Epithelial cell of esophagus (primary cell): ENCODE data around the gene ASB16.

Experiments
- DNase-seq: peaks from one replicate; pipeline ENCODE4 v3.0.0; 2010; ENCODE audit warnings: low read depth
- H3K4me3 ChIP-seq: 2 replicates; pipeline ENCODE4 v1.5.1; 2011; ENCODE audit warnings: mild to moderate bottlenecking, low read length, control low read depth
- TF ChIP-seq, protein P1 (sequence below): IDR thresholded peaks from 2 replicates; pipeline ENCODE4 v1.5.1; 2011; ENCODE audit warnings: low read depth, mild to moderate bottlenecking, low read length, control low read depth, inconsistent platforms; ENCODE audit not compliant: insufficient read depth; ENCODE audit errors: missing control alignments

ASB16 gene

DNA sequence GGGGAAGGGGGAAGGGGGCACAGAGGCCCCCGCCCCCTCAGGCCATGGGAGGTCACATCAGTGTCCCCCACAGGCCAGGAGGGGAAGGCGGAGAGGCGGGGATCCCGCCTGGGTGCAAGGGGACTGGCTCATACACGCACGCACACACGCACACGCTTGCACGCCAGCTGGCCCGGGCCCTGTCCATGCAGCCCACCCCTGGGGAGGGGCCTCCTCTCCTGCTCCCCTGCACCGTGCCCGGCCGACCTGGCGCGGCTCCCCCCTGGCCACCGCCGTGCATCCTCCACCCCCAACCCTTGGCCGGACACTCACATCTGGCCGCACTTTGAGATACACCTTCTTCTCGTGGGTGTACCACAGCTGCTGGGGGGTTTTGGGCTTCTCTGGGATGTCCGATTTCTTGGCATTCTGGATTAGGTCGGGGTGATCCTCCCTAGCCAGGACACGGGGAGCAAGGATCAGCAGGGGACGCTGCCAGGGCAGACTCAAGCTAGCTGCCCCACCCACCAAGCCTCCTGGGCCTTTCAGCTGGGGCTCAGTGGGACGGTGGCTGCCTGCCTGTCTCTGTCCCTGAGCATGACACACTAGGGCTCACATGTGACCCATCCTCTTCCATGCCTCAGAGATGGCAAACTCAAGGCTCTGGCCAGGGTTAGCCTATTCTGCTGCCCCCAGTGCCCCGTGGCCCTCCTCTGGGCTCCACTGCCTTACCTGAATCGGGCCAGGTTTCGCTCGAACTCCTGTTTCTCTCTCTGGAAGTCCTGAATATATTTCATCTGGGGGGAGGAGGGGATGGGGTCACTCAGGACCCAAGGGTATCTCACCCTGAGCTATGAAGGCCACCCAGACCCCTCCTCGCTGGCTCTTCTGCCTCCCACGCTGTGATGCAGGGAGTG, 42.3 kb downstream of the ASB16 start:
- TF ChIP-seq, protein P1, sequence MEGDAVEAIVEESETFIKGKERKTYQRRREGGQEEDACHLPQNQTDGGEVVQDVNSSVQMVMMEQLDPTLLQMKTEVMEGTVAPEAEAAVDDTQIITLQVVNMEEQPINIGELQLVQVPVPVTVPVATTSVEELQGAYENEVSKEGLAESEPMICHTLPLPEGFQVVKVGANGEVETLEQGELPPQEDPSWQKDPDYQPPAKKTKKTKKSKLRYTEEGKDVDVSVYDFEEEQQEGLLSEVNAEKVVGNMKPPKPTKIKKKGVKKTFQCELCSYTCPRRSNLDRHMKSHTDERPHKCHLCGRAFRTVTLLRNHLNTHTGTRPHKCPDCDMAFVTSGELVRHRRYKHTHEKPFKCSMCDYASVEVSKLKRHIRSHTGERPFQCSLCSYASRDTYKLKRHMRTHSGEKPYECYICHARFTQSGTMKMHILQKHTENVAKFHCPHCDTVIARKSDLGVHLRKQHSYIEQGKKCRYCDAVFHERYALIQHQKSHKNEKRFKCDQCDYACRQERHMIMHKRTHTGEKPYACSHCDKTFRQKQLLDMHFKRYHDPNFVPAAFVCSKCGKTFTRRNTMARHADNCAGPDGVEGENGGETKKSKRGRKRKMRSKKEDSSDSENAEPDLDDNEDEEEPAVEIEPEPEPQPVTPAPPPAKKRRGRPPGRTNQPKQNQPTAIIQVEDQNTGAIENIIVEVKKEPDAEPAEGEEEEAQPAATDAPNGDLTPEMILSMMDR, result no peak
- DNase-seq, result no peak
- no peak overlapping the region for H3K4me3 ChIP-seq

DNA sequence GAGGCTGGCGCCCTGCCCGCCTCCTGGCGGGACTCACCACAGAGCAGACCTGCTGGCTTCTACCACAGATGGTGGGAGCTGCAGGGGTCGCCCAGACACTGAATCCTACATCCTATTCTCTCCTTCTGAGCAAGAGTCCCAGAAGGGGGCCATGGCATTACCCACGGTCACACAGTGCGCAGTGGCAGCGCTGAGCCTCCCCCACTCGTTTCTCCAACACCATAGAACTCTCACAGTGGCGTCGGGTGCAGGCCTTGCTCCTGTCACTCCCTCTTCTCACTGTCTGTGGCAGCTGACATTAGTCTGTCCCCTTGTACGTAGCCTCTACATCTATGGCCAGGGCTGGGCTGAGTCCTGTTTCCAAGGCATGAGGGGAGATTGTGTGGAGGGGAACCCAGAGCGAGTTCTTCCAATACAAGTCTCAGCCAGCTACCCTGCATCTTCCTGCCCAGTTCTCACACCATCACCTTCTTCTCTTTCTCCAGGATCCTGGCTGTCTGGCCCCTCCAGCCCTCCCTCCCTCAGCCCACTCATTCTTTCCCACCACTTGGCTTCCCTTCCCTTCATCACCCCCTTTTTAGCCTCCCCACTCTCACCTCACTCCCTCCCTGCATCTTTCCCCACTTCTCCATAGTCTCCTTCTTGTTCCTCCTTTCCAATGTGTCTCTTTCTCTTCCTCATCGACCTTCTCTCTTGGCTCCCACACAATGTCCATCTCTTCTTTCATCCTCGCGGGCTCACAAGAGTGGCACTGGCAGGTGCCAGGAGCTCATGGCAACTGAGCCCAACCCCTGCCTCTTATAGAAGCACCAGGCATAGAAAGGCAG, 43.1 kb downstream of the ASB16 start:
- DNase-seq, result no peak
- TF ChIP-seq, protein P1, result no peak
- no peak overlapping the region for H3K4me3 ChIP-seq

DNA sequence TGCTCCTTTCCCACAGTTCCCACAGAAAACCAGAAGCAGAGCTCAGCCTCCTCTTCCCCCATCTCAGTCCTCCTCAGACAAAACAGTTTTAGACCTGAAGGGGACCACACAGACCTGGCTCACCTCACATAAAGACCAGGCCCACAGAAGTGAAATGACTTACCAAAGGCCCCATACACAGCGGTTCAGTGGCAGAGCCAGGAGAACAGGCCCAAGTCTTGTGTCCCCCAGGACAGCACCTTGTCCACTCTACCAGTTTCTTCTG, 43.7 kb downstream of the ASB16 start:
- TF ChIP-seq, protein P1, result no peak
- H3K4me3 ChIP-seq, result no peak overlapping the region
- DNase-seq, result no peak

DNA sequence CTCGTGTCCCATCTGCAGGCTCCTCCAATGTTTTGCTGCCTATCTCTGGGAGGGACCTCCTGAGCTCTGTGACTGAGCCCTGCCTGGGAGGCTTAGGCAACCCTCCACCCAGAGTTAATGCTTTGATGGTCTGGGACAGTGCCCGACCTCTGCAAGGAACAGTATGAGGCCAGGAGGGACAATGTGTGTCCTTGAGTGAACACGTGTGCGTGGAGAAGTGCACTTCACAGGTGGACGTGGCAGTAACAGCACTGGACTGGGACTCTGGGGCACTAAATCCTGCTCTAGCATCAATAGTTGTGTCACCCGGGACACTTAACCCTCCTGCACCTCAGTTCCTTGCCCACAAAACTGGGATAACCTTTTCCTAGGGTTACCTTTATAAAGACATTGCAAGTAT, 44.4 kb downstream of the ASB16 start:
- no peak for DNase-seq
- TF ChIP-seq, protein P1, result no peak
- no peak overlapping the region for H3K4me3 ChIP-seq

DNA sequence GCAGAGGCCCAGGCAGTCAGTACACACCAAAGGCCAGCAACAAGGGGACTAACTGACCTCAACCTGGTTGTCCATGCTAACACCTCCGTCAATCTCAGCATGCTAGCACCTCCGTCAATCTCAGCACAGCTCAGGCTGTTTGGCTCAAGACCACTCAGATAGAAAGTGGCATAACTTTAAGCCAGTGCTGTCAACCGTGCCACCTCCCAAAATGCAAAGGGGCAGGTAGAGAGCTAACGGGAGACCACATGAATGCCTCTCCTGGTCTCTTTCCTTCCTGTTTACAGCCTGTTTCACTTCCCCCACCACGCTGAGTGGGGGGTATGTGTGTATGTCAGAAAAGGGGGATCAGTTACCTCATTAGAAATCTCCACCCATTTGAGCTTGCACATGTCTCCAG, 45.7 kb downstream of the ASB16 start:
- DNase-seq, result no peak
- no peak overlapping the region for H3K4me3 ChIP-seq

DNA sequence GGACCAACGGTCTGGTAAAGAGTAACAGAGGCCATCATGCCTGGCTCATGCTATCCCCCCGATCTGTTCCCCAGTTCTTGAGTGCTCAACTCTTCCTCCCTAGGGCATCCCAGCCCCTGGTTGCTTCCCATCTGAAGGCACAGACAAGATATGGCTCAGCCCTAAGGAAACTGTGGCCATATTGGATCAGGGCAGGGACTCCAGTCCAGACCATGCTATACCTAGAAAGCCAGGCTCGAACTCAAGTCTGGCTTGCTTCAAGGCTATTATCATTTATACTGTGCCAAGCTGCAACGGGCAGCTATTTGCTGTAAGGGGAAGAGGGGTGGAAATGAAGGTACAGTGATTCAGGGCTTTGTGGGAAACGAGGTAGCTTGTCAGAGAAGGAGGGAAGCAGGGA, 46.2 kb downstream of the ASB16 start:
- TF ChIP-seq, protein P1, result no peak
- no peak overlapping the region for H3K4me3 ChIP-seq
- no peak for DNase-seq

More for the DNA sequence above, 45.7 kb downstream of the ASB16 start:
- TF ChIP-seq, protein P1, result no peak
